ENCODE data around the gene QSOX1.

DNA sequence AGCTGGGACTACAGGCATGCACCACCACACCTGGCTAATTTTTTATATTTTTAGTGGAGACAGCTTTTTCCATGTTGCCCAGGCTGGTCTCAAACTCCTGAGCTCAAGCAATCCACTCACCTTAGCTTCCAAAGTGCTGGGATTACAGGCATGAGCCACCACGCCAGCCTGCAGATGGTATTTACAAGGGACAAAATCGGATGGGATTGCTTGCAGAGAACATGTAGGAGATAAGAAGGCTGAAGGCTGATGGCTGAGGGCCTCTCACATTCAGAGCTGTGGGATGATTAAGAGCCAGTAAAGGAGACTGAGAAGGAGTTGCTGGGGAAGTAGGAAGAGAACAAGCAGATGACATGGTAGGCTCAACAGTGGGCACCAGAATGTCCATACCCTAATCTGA is 24.0 kb upstream of the QSOX1 start:
- TF ChIP-seq, protein P1, sequence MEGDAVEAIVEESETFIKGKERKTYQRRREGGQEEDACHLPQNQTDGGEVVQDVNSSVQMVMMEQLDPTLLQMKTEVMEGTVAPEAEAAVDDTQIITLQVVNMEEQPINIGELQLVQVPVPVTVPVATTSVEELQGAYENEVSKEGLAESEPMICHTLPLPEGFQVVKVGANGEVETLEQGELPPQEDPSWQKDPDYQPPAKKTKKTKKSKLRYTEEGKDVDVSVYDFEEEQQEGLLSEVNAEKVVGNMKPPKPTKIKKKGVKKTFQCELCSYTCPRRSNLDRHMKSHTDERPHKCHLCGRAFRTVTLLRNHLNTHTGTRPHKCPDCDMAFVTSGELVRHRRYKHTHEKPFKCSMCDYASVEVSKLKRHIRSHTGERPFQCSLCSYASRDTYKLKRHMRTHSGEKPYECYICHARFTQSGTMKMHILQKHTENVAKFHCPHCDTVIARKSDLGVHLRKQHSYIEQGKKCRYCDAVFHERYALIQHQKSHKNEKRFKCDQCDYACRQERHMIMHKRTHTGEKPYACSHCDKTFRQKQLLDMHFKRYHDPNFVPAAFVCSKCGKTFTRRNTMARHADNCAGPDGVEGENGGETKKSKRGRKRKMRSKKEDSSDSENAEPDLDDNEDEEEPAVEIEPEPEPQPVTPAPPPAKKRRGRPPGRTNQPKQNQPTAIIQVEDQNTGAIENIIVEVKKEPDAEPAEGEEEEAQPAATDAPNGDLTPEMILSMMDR (IDR thresholded peaks at IDR 0.05), result no peak
- TF ChIP-seq POLR2AphosphoS5 (IDR thresholded peaks at IDR 0.05) (no peak), EP300 (IDR thresholded peaks at IDR 0.05) (no peak), POLR2A (IDR thresholded peaks at IDR 0.05) (no peak)

All from stomach (tissue), 4 donors.